GM21381 (cell line): ENCODE data around the gene SULT2B1.
"Not testable (repeated sequence)": the region's sequence is repeated elsewhere in the genome, so short reads cannot be mapped to it uniquely, and the experiment has no call there.

Source experiments
- ATAC-seq: cut with Tn5 transposase; IDR thresholded peaks from one replicate; pipeline ENCODE4 v1.9.1; 2021; ENCODE audit warnings: mild to moderate bottlenecking, moderate library complexity; ENCODE audit not compliant: unreplicated experiment

SULT2B1 gene

GRCh38 chr19:48556825-48557224 lies 4.9 kb downstream of the SULT2B1 start:
- no peak for ATAC-seq

GRCh38 chr19:48558018-48558684 lies 6.2 kb downstream of the SULT2B1 start:
- no peak for ATAC-seq

- no peak for ATAC-seq
Measured at GRCh38 chr19:48560095-48560530, 8.1 kb downstream of the SULT2B1 start.

- ATAC-seq, result no peak
Measured at GRCh38 chr19:48561412-48561811, 9.4 kb downstream of the SULT2B1 start.

GRCh38 chr19:48565090-48565489 lies 13.1 kb downstream of the SULT2B1 start:
- no peak for ATAC-seq

- ATAC-seq, result no peak
Measured at GRCh38 chr19:48568345-48568886, 16.4 kb downstream of the SULT2B1 start.

- ATAC-seq, result no peak
Measured at GRCh38 chr19:48569814-48570213, 17.8 kb downstream of the SULT2B1 start.

- ATAC-seq, result no peak
Measured at GRCh38 chr19:48571378-48572162, 19.6 kb downstream of the SULT2B1 start.

GRCh38 chr19:48573163-48573505 lies 21.2 kb downstream of the SULT2B1 start:
- no peak for ATAC-seq

- no peak for ATAC-seq
Measured at GRCh38 chr19:48575931-48576622, 24.1 kb downstream of the SULT2B1 start.

- not testable (repeated sequence) for ATAC-seq
Measured at GRCh38 chr19:48577908-48578307, 25.9 kb downstream of the SULT2B1 start.

- no peak for ATAC-seq
Measured at GRCh38 chr19:48578891-48579290, 26.9 kb downstream of the SULT2B1 start.

GRCh38 chr19:48582168-48582567 lies 30.2 kb downstream of the SULT2B1 start:
- no peak for ATAC-seq

- no peak for ATAC-seq
Measured at GRCh38 chr19:48587387-48587786, 35.4 kb downstream of the SULT2B1 start.

GRCh38 chr19:48588670-48589401 lies 36.9 kb downstream of the SULT2B1 start:
- ATAC-seq, result no peak

- ATAC-seq, result no peak
Measured at GRCh38 chr19:48591021-48591420, 39.0 kb downstream of the SULT2B1 start.

GRCh38 chr19:48595171-48595570 lies 43.2 kb downstream of the SULT2B1 start:
- ATAC-seq, result no peak

GRCh38 chr19:48595833-48596232 lies 43.9 kb downstream of the SULT2B1 start:
- no peak for ATAC-seq

GRCh38 chr19:48596237-48596636 lies 44.3 kb downstream of the SULT2B1 start:
- no peak for ATAC-seq

- ATAC-seq, result no peak
Measured at GRCh38 chr19:48596679-48597465, 44.9 kb downstream of the SULT2B1 start.
